K562 (cell line): ENCODE data around the gene UFC1. TPM values are rescaled to one million over a fixed set of nuclear protein-coding genes. Genes with fewer than 3 reads are reported as not detected.

ENCODE experiments used
- ASH1L ChIP-seq: fragments of 450-650 bp; IDR thresholded peaks from 2 replicates; pipeline ENCODE4 v1.6.1; 2018; ENCODE audit warnings: borderline replicate concordance, mild to moderate bottlenecking, low read depth; ENCODE audit not compliant: partially characterized antibody
- BRD9 ChIP-seq: fragments of 450-650 bp; IDR thresholded peaks from 2 replicates; pipeline ENCODE4 v1.6.1; 2018; ENCODE audit warnings: low read depth; ENCODE audit not compliant: partially characterized antibody
- C11orf30 ChIP-seq: fragments of 450-650 bp; IDR thresholded peaks from 2 replicates; pipeline ENCODE4 v1.6.1; 2016; ENCODE audit warnings: low read depth, mild to moderate bottlenecking
- CREM ChIP-seq: IDR thresholded peaks from 2 replicates; pipeline ENCODE4 v1.6.1; 2014; ENCODE audit warnings: antibody characterized with exemption, low read depth
- GABPA ChIP-seq: fragments of 200-800 bp; sonication (Bioruptor generic); conservative IDR thresholded peaks from 2 replicates; pipeline ENCODE4 v1.6.1; 2016; ENCODE audit warnings: low read depth, missing genetic modification characterization, missing compliant biosample characterization
- ILF3 ChIP-seq: fragments of 450-650 bp; IDR thresholded peaks from 2 replicates; pipeline ENCODE4 v1.6.1; 2018; ENCODE audit warnings: antibody characterized with exemption, mild to moderate bottlenecking, moderate library complexity, borderline replicate concordance
- IRF1 ChIP-seq: sonication (generic); formaldehyde crosslinking; IDR thresholded peaks from 2 replicates; pipeline ENCODE4 v1.8.0; 2022; ENCODE audit warnings: missing genetic modification reagents, mild to moderate bottlenecking, borderline replicate concordance
- LEF1 ChIP-seq: fragments of 450-650 bp; IDR thresholded peaks from 2 replicates; pipeline ENCODE4 v1.6.1; 2016; ENCODE audit warnings: mild to moderate bottlenecking
- NELFE ChIP-seq: IDR thresholded peaks from 2 replicates; pipeline ENCODE4 v1.6.1; 2011; ENCODE audit warnings: mild to moderate bottlenecking; ENCODE audit not compliant: insufficient read depth, insufficient read length
- PPARD ChIP-seq: fragments of 250-450 bp; sonication (Bioruptor Pico); IDR thresholded peaks from 2 replicates; pipeline ENCODE4 v1.8.0; 2022; ENCODE audit warnings: inconsistent platforms, mild to moderate bottlenecking, moderate library complexity
- RBM39 ChIP-seq: fragments of 200-400 bp; formaldehyde crosslinking; optimal IDR thresholded peaks from 2 replicates; pipeline ENCODE3; 2018; ENCODE audit warnings: low read depth, low read length
- TAL1 ChIP-seq: fragments of 450-650 bp; IDR thresholded peaks from 2 replicates; pipeline ENCODE4 v1.6.1; 2016; ENCODE audit warnings: mild to moderate bottlenecking
- ZBTB12 ChIP-seq: fragments of 250-450 bp; sonication (Bioruptor Pico); IDR thresholded peaks from 2 replicates; pipeline ENCODE4 v1.4.0; 2020
- ZNF263 ChIP-seq: sonication (generic); formaldehyde crosslinking; IDR thresholded peaks from 2 replicates; pipeline ENCODE4 v1.8.0; 2022; ENCODE audit warnings: mild to moderate bottlenecking, missing genetic modification reagents, borderline replicate concordance
- ZSCAN29 ChIP-seq: fragments of 450-650 bp; IDR thresholded peaks from 2 replicates; pipeline ENCODE4 v1.6.1; 2017
- polyA plus RNA-seq, 8 experiments: library from polyadenylated mRNA; depleted of rRNA in 4 of 8; stranded (reverse) in 5 of 8; unstranded in 3 of 8; fragments of >200 nt; fragmentation: Nextera tagmentation in 2 of 8; fragmentation: Illumina TruSeq in 1 of 8; extraction: Ambion mirVana in 2 of 8; extraction: Trizol in 1 of 8; gene quantifications; 2 replicates each; pipeline versions ENCODE4 v1.2.1 to v1.2.3, GENCODE V29; 2011 to 2014; ENCODE audit warnings: inconsistent platforms in 1 of 8, missing spikeins in 1 of 8
- total RNA-seq, 7 experiments: library from RNA; depleted of rRNA in 6 of 7; stranded (reverse); fragments of >200 nt in 6 of 7; fragmentation: Illumina TruSeq in 2 of 7; extraction: Trizol in 2 of 7; gene quantifications; 2 replicates each; pipeline versions ENCODE4 v1.2.1 to v1.2.3, GENCODE V29; 2011 to 2021; ENCODE audit warnings: low replicate concordance in 1 of 7
- TF ChIP-seq, protein P1 (sequence below): sonication (generic); formaldehyde crosslinking; IDR thresholded peaks from 2 replicates; pipeline ENCODE4 v1.9.0; 2022; ENCODE audit warnings: mild to moderate bottlenecking, missing genetic modification reagents
- TF ChIP-seq, protein P2 (sequence below): fragments of 450-650 bp; IDR thresholded peaks from 2 replicates; pipeline ENCODE4 v1.6.1; 2016; ENCODE audit warnings: low read depth

UFC1 gene
- total and polyA plus RNA-seq, 9 of the 15 experiments (the other 6 are each of a cell fraction or from before 2014, with no cell fraction given) = 92.8 to 220 (median 161) TPM

- TF ChIP-seq, protein P1, sequence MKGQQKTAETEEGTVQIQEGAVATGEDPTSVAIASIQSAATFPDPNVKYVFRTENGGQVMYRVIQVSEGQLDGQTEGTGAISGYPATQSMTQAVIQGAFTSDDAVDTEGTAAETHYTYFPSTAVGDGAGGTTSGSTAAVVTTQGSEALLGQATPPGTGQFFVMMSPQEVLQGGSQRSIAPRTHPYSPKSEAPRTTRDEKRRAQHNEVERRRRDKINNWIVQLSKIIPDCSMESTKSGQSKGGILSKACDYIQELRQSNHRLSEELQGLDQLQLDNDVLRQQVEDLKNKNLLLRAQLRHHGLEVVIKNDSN (CRISPR knock-in tag) = peak; percentile 41; the same call in 1 of the 2 replicates
- TF ChIP-seq, protein P2, sequence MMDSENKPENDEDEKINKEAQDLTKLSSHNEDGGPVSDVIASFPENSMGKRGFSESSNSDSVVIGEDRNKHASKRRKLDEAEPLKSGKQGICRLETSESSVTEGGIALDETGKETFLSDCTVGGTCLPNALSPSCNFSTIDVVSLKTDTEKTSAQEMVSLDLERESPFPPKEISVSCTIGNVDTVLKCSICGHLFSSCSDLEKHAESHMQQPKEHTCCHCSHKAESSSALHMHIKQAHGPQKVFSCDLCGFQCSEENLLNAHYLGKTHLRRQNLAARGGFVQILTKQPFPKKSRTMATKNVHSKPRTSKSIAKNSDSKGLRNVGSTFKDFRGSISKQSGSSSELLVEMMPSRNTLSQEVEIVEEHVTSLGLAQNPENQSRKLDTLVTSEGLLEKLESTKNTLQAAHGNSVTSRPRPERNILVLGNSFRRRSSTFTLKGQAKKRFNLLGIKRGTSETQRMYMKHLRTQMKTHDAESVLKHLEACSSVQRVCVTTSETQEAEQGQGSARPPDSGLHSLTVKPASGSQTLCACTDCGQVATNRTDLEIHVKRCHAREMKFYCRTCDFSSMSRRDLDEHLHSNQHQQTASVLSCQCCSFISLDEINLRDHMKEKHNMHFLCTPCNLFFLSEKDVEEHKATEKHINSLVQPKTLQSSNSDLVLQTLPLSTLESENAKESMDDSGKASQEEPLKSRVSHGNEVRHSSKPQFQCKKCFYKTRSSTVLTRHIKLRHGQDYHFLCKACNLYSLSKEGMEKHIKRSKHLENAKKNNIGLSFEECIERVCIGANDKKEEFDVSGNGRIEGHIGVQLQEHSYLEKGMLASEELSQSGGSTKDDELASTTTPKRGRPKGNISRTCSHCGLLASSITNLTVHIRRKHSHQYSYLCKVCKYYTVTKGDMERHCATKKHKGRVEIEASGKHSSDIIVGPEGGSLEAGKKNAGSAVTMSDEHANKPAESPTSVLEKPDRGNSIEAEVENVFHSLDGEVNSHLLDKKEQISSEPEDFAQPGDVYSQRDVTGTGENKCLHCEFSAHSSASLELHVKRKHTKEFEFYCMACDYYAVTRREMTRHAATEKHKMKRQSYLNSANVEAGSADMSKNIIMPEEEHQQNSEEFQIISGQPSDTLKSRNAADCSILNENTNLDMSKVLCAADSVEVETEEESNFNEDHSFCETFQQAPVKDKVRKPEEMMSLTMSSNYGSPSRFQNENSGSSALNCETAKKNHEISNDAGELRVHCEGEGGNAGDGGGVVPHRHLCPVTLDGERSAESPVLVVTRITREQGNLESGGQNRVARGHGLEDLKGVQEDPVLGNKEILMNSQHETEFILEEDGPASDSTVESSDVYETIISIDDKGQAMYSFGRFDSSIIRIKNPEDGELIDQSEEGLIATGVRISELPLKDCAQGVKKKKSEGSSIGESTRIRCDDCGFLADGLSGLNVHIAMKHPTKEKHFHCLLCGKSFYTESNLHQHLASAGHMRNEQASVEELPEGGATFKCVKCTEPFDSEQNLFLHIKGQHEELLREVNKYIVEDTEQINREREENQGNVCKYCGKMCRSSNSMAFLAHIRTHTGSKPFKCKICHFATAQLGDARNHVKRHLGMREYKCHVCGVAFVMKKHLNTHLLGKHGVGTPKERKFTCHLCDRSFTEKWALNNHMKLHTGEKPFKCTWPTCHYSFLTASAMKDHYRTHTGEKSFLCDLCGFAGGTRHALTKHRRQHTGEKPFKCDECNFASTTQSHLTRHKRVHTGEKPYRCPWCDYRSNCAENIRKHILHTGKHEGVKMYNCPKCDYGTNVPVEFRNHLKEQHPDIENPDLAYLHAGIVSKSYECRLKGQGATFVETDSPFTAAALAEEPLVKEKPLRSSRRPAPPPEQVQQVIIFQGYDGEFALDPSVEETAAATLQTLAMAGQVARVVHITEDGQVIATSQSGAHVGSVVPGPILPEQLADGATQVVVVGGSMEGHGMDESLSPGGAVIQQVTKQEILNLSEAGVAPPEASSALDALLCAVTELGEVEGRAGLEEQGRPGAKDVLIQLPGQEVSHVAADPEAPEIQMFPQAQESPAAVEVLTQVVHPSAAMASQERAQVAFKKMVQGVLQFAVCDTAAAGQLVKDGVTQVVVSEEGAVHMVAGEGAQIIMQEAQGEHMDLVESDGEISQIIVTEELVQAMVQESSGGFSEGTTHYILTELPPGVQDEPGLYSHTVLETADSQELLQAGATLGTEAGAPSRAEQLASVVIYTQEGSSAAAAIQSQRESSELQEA = peak; percentile 94
- TF ChIP-seq ZBTB12 (CRISPR knock-in tag) = peak; percentile 44; the same call in 1 of the 2 replicates
- TF ChIP-seq CREM = peak; percentile 89
- no peak for TF ChIP-seq ASH1L
- TF ChIP-seq IRF1 (CRISPR knock-in tag) = no peak
- TF ChIP-seq ZNF263 (CRISPR knock-in tag) = peak; percentile 43; the same call in 1 of the 2 replicates
- TF ChIP-seq C11orf30 = peak; percentile 62
- TF ChIP-seq PPARD (CRISPR knock-in tag) = no peak
- TF ChIP-seq BRD9 = peak; percentile 96
- peak; percentile 19 for TF ChIP-seq RBM39
- TF ChIP-seq GABPA (tag) = 0 out of 2 replicates have a peak, but pooled peaks have one; percentile 35
- TF ChIP-seq ILF3 = no peak
- 0 out of 2 replicates have a peak, but pooled peaks have one; percentile 3 for TF ChIP-seq TAL1
- TF ChIP-seq NELFE = no peak
- TF ChIP-seq LEF1 = peak; percentile 70
- TF ChIP-seq ZSCAN29 = 0 out of 2 replicates have a peak, but pooled peaks have one; percentile 57
Observed at GRCh38 chr1:161177112-161177935, 23.5 kb downstream of the UFC1 start, which contains the start of gene B4GALT3 (continued).
